Measurements from ENCODE around the gene TRIP11. TPM values are rescaled to one million over a fixed set of nuclear protein-coding genes. Genes with fewer than 3 reads are reported as not detected.
"Not testable (repeated sequence)": the region's sequence is repeated elsewhere in the genome, so short reads cannot be mapped to it uniquely, and the experiment has no call there.

The TRIP11 gene
- total RNA-seq (10 to 100 TPM; 42.2 to 58.0 TPM), polyA plus RNA-seq (ENCODE audit: insufficient read length in 2 of 2) (10 to 100 TPM; 14.2 to 17.1 TPM)
- long read RNA-seq, donor 1, result 0 reads
- long read RNA-seq, donor 2, result 0 reads
- long read RNA-seq, donor 3, result 0 reads
- long read RNA-seq, donor 4, result 0 reads

GRCh38 chr14:92039719-92040430 lies at the start of gene TRIP11:
Gene TRIP11, minus strand, starts transcription at chr14:92040059. Its CDS starts 374 bp downstream, at chr14:92039685.
- WGBS (ENCODE audit: insufficient coverage), result 0% methylated on average over 57 of the region's 57 CpGs
- H3K27ac ChIP-seq (ENCODE audit: low read depth, low read length), result peak within 1 kb of the TSS; percentile 99
- no peaks in the 10 kb centered on the region for H3K27me3 ChIP-seq (ENCODE audit: control insufficient read depth, insufficient read depth, low read length)
- H3K36me3 ChIP-seq (ENCODE audit: control insufficient read depth, insufficient read depth, low read length), result peaks cover 4% of the 10 kb centered on the region
- DNase-seq (ENCODE audit: low read depth in 4 of 6, low spot score in 6 of 6), result peak; percentile 80 to 98 (median 90)
- peaks cover 10% of the 10 kb centered on the region for H3K4me1 ChIP-seq (ENCODE audit: control insufficient read depth, insufficient read depth, low read length)
- H3K4me3 ChIP-seq (ENCODE audit: low read depth, low read length), result peak within 1 kb of the TSS; percentile 73
- no peaks in the 10 kb centered on the region for H3K9me3 ChIP-seq (ENCODE audit: control insufficient read depth, insufficient read depth, low read length)

GRCh38 chr14:92088494-92088893 lies 48.6 kb upstream of the TRIP11 start:
- no peaks in the 10 kb centered on the region for H3K4me1 ChIP-seq (ENCODE audit: control insufficient read depth, insufficient read depth, low read length)
- WGBS (ENCODE audit: insufficient coverage), result 89% methylated on average over 2 of the region's 5 CpGs
- no peak overlapping the region for H3K4me3 ChIP-seq (ENCODE audit: low read depth, low read length)
- H3K27me3 ChIP-seq (ENCODE audit: control insufficient read depth, insufficient read depth, low read length), result no peaks in the 10 kb centered on the region
- H3K9me3 ChIP-seq (ENCODE audit: control insufficient read depth, insufficient read depth, low read length), result no peaks in the 10 kb centered on the region
- no peak overlapping the region for H3K27ac ChIP-seq (ENCODE audit: low read depth, low read length)
- H3K36me3 ChIP-seq (ENCODE audit: control insufficient read depth, insufficient read depth, low read length), result peaks cover 26% of the 10 kb centered on the region
- DNase-seq (ENCODE audit: low read depth in 4 of 6, low spot score in 6 of 6), result no peak

GRCh38 chr14:92074555-92074954 lies 34.7 kb upstream of the TRIP11 start:
- no peaks in the 10 kb centered on the region for H3K9me3 ChIP-seq (ENCODE audit: control insufficient read depth, insufficient read depth, low read length)
- no peak overlapping the region for H3K27ac ChIP-seq (ENCODE audit: low read depth, low read length)
- no peak overlapping the region for H3K4me3 ChIP-seq (ENCODE audit: low read depth, low read length)
- no peaks in the 10 kb centered on the region for H3K4me1 ChIP-seq (ENCODE audit: control insufficient read depth, insufficient read depth, low read length)
- peaks cover 42% of the 10 kb centered on the region for H3K36me3 ChIP-seq (ENCODE audit: control insufficient read depth, insufficient read depth, low read length)
- no peaks in the 10 kb centered on the region for H3K27me3 ChIP-seq (ENCODE audit: control insufficient read depth, insufficient read depth, low read length)
- no peak for DNase-seq (ENCODE audit: low read depth in 4 of 6, low spot score in 6 of 6)

DNA sequence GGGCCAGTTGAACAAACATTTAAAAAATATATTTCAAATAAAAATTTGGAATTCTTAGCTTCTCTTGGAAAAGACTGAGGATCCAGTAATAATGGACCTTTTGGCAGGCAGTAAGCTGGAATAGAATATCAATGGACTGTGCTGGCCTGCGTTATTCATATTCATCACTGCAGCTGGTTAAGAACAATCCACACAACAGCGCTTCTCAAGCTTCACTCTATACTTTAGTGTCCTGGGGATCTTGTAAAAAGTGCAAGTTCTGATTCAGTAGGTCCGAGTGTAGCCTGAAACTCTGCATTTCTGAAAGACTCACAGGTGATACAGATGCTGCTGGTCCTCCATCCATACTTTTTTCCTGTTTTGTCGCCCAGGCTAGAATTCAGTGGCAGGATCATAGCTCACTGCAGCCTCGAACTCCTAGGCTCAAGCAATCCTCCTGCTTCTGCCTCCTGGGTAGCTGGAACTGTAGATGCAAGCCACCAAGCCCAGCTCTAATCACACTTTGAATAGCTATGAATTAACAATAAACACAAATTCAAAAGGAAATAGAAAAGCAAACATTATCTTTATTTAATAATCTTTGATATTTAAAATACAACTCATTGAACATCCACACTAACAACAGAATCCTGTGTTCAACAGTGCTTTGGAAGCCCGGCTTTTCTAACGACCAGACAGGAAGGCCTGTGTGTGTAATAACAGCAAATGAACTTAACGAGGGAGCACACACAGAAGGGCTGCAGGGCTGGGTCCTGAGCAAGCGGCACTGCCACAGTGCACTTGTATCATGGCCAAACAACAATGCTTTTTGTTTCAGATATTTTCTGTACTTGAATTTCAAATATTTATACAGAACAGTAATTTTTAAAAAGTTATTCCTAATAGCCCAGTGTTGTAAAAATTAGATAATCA lies 18.4 kb upstream of the TRIP11 start:
- H3K4me1 ChIP-seq (ENCODE audit: control insufficient read depth, insufficient read depth, low read length), result no peaks in the 10 kb centered on the region
- H3K27me3 ChIP-seq (ENCODE audit: control insufficient read depth, insufficient read depth, low read length), result no peaks in the 10 kb centered on the region
- peak in 1 of 6 donors; percentile 20 for DNase-seq (ENCODE audit: low read depth in 4 of 6, low spot score in 6 of 6)
- no peaks in the 10 kb centered on the region for H3K9me3 ChIP-seq (ENCODE audit: control insufficient read depth, insufficient read depth, low read length)
- H3K4me3 ChIP-seq (ENCODE audit: low read depth, low read length), result no peak overlapping the region
- H3K36me3 ChIP-seq (ENCODE audit: control insufficient read depth, insufficient read depth, low read length), result peaks cover 5% of the 10 kb centered on the region
- WGBS (ENCODE audit: insufficient coverage), result 89% methylated on average over 3 of the region's 9 CpGs
- no peak overlapping the region for H3K27ac ChIP-seq (ENCODE audit: low read depth, low read length)

GRCh38 chr14:92049781-92050180 lies 9.9 kb upstream of the TRIP11 start:
- H3K27me3 ChIP-seq (ENCODE audit: control insufficient read depth, insufficient read depth, low read length), result no peaks in the 10 kb centered on the region
- WGBS (ENCODE audit: insufficient coverage), result 98% methylated on average over 3 of the region's 3 CpGs
- H3K4me1 ChIP-seq (ENCODE audit: control insufficient read depth, insufficient read depth, low read length), result no peaks in the 10 kb centered on the region
- H3K4me3 ChIP-seq (ENCODE audit: low read depth, low read length), result no peak overlapping the region
- DNase-seq (ENCODE audit: low read depth in 4 of 6, low spot score in 6 of 6), result no peak
- H3K27ac ChIP-seq (ENCODE audit: low read depth, low read length), result no peak overlapping the region
- H3K9me3 ChIP-seq (ENCODE audit: control insufficient read depth, insufficient read depth, low read length), result peaks cover 2% of the 10 kb centered on the region
- no peaks in the 10 kb centered on the region for H3K36me3 ChIP-seq (ENCODE audit: control insufficient read depth, insufficient read depth, low read length)

GRCh38 chr14:92049221-92049620 lies 9.4 kb upstream of the TRIP11 start:
- WGBS (ENCODE audit: insufficient coverage), result over 99% methylated on average over 12 of the region's 12 CpGs
- not testable (repeated sequence) for H3K4me1 ChIP-seq (ENCODE audit: control insufficient read depth, insufficient read depth, low read length); DNase-seq (ENCODE audit: low read depth in 4 of 6, low spot score in 6 of 6); H3K27me3 ChIP-seq (ENCODE audit: control insufficient read depth, insufficient read depth, low read length); H3K27ac ChIP-seq (ENCODE audit: low read depth, low read length); H3K4me3 ChIP-seq (ENCODE audit: low read depth, low read length); H3K36me3 ChIP-seq (ENCODE audit: control insufficient read depth, insufficient read depth, low read length); H3K9me3 ChIP-seq (ENCODE audit: control insufficient read depth, insufficient read depth, low read length)

GRCh38 chr14:92045904-92046303 lies 6.0 kb upstream of the TRIP11 start:
- H3K27me3 ChIP-seq (ENCODE audit: control insufficient read depth, insufficient read depth, low read length); H3K36me3 ChIP-seq (ENCODE audit: control insufficient read depth, insufficient read depth, low read length); H3K9me3 ChIP-seq (ENCODE audit: control insufficient read depth, insufficient read depth, low read length); H3K27ac ChIP-seq (ENCODE audit: low read depth, low read length); DNase-seq (ENCODE audit: low read depth in 4 of 6, low spot score in 6 of 6); H3K4me3 ChIP-seq (ENCODE audit: low read depth, low read length); H3K4me1 ChIP-seq (ENCODE audit: control insufficient read depth, insufficient read depth, low read length): not testable (repeated sequence)
- WGBS (ENCODE audit: insufficient coverage), result 100% methylated on average over 3 of the region's 7 CpGs

- not testable (repeated sequence) for H3K9me3 ChIP-seq (ENCODE audit: control insufficient read depth, insufficient read depth, low read length); H3K27me3 ChIP-seq (ENCODE audit: control insufficient read depth, insufficient read depth, low read length); H3K36me3 ChIP-seq (ENCODE audit: control insufficient read depth, insufficient read depth, low read length); H3K27ac ChIP-seq (ENCODE audit: low read depth, low read length); H3K4me3 ChIP-seq (ENCODE audit: low read depth, low read length); DNase-seq (ENCODE audit: low read depth in 4 of 6, low spot score in 6 of 6)
- WGBS (ENCODE audit: insufficient coverage), result 71% methylated on average over 2 of the region's 2 CpGs
- H3K4me1 ChIP-seq (ENCODE audit: control insufficient read depth, insufficient read depth, low read length), result peaks cover 10% of the 10 kb centered on the region
Observed at GRCh38 chr14:92041766-92042165, 1.9 kb upstream of the TRIP11 start.

DNA sequence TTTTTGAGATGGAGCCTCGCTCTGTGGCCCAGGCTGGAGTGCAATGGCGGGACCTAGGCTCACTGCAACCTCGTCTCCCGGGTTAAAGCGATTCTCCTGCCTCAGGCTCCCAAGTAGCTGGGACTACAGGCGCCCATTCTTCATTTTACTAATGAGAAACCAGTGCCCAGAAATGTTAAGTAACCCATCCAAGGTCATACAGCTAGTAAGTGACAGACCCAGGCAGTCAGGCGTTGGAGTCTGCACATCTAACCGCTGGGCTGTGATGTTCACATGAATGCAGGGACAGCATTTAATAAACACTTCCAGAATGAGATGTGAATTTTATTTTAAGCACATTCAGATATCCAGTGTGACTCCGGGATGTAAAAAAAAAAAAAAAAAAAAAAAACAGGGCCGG lies 1.3 kb upstream of the TRIP11 start:
- DNase-seq (ENCODE audit: low read depth in 4 of 6, low spot score in 6 of 6), result peak in 1 of 6 donors; percentile 5
- no peaks in the 10 kb centered on the region for H3K9me3 ChIP-seq (ENCODE audit: control insufficient read depth, insufficient read depth, low read length)
- 96% methylated on average over 5 of the region's 10 CpGs for WGBS (ENCODE audit: insufficient coverage)
- H3K36me3 ChIP-seq (ENCODE audit: control insufficient read depth, insufficient read depth, low read length), result peaks cover 4% of the 10 kb centered on the region
- H3K27me3 ChIP-seq (ENCODE audit: control insufficient read depth, insufficient read depth, low read length), result no peaks in the 10 kb centered on the region
- H3K4me3 ChIP-seq (ENCODE audit: low read depth, low read length), result peak overlapping the region; percentile 73
- H3K4me1 ChIP-seq (ENCODE audit: control insufficient read depth, insufficient read depth, low read length), result peaks cover 10% of the 10 kb centered on the region
- no peak overlapping the region for H3K27ac ChIP-seq (ENCODE audit: low read depth, low read length)

All from spinal cord (tissue), 10 donors.